ENCODE data around the gene CTNNA2. TPM values are rescaled to one million over a fixed set of nuclear protein-coding genes. Genes with fewer than 3 reads are reported as not detected.
"Not testable (repeated sequence)": the region's sequence is repeated elsewhere in the genome, so short reads cannot be mapped to it uniquely, and the experiment has no call there.

Gene CTNNA2
- polyA plus RNA-seq, 1 donor = 0.52 TPM

GRCh38 chr2:80203929-80204328, 691.1 kb downstream of the CTNNA2 start:
- not testable (repeated sequence) for DNase-seq (ENCODE audit: low read depth)

GRCh38 chr2:80205498-80205897, 692.6 kb downstream of the CTNNA2 start:
- no peak for DNase-seq (ENCODE audit: low read depth)

GRCh38 chr2:80209458-80209857, 696.6 kb downstream of the CTNNA2 start:
- no peak for DNase-seq (ENCODE audit: low read depth)

GRCh38 chr2:80217446-80217845, 704.6 kb downstream of the CTNNA2 start:
- no peak for DNase-seq (ENCODE audit: low read depth)

- DNase-seq (ENCODE audit: low read depth) = no peak
Observed at GRCh38 chr2:80222644-80223043, 709.8 kb downstream of the CTNNA2 start.

- DNase-seq (ENCODE audit: low read depth) = no peak
Observed at GRCh38 chr2:80231421-80231820, 718.6 kb downstream of the CTNNA2 start.

- DNase-seq (ENCODE audit: low read depth) = no peak
Observed at GRCh38 chr2:80233333-80233732, 720.5 kb downstream of the CTNNA2 start.

- no peak for DNase-seq (ENCODE audit: low read depth)
Observed at GRCh38 chr2:80238692-80239469, 726.0 kb downstream of the CTNNA2 start.

GRCh38 chr2:80242355-80242910, 729.6 kb downstream of the CTNNA2 start:
- no peak for DNase-seq (ENCODE audit: low read depth)

- no peak for DNase-seq (ENCODE audit: low read depth)
Observed at GRCh38 chr2:80244905-80245584, 732.2 kb downstream of the CTNNA2 start.

GRCh38 chr2:80246534-80246933, 733.7 kb downstream of the CTNNA2 start:
- no peak for DNase-seq (ENCODE audit: low read depth)

GRCh38 chr2:80247339-80247738, 734.5 kb downstream of the CTNNA2 start:
- no peak for DNase-seq (ENCODE audit: low read depth)

GRCh38 chr2:80248146-80248545, 735.3 kb downstream of the CTNNA2 start:
- DNase-seq (ENCODE audit: low read depth) = no peak

- no peak for DNase-seq (ENCODE audit: low read depth)
Observed at GRCh38 chr2:80252294-80252986, 739.6 kb downstream of the CTNNA2 start.

- DNase-seq (ENCODE audit: low read depth) = no peak
Observed at GRCh38 chr2:80255918-80256781, 743.3 kb downstream of the CTNNA2 start.

- DNase-seq (ENCODE audit: low read depth) = no peak
Observed at GRCh38 chr2:80256782-80257167, 743.9 kb downstream of the CTNNA2 start.

GRCh38 chr2:80257450-80257849, 744.6 kb downstream of the CTNNA2 start:
- no peak for DNase-seq (ENCODE audit: low read depth)

GRCh38 chr2:80258341-80258740, 745.5 kb downstream of the CTNNA2 start:
- no peak for DNase-seq (ENCODE audit: low read depth)

GRCh38 chr2:80258793-80259192, 745.9 kb downstream of the CTNNA2 start:
- DNase-seq (ENCODE audit: low read depth) = no peak

GRCh38 chr2:80259292-80259691, 746.4 kb downstream of the CTNNA2 start:
- DNase-seq (ENCODE audit: low read depth) = no peak

- no peak for DNase-seq (ENCODE audit: low read depth)
Observed at GRCh38 chr2:80266231-80266630, 753.4 kb downstream of the CTNNA2 start.

Data from forelimb muscle (tissue), 1 donor.